HepG2 (cell line): ENCODE results near the gene SRBD1. TPM values are rescaled to one million over a fixed set of nuclear protein-coding genes. Genes with fewer than 3 reads are reported as not detected.

Experiments used
- ARNT ChIP-seq: fragments of 450-650 bp; IDR thresholded peaks from 2 replicates; pipeline ENCODE4 v1.6.1; 2017
- HIC2 ChIP-seq: sonication (generic); formaldehyde crosslinking; IDR thresholded peaks from 2 replicates; pipeline ENCODE4 v1.9.0; 2022; ENCODE audit warnings: low read depth, missing genetic modification reagents
- NFE2 ChIP-seq: sonication (generic); formaldehyde crosslinking; IDR thresholded peaks from 2 replicates; pipeline ENCODE4 v1.4.0; 2020; ENCODE audit warnings: missing genetic modification reagents
- RFX1 ChIP-seq: fragments of 450-650 bp; IDR thresholded peaks from 2 replicates; pipeline ENCODE4 v1.6.1; 2017
- SOX13 ChIP-seq, 3 experiments: fragments of 450-650 bp in 1 of 3; sonication (generic) in 1 of 3; formaldehyde crosslinking in 1 of 3; IDR thresholded peaks in 2 of 3; conservative IDR thresholded peaks in 1 of 3; 2 replicates each; pipeline versions ENCODE4 v1.5.0 to v1.6.1; 2016 to 2020; ENCODE audit warnings: antibody characterized with exemption in 1 of 3, mild to moderate bottlenecking in 1 of 3, missing compliant biosample characterization in 1 of 3, missing genetic modification reagents in 1 of 3, moderate library complexity in 1 of 3
- ZHX2 ChIP-seq, 2 experiments: sonication (generic) in 1 of 2; formaldehyde crosslinking in 1 of 2; IDR thresholded peaks; 2 replicates each; pipeline versions ENCODE4 v1.6.1 to v1.9.0; 2014 to 2022; ENCODE audit warnings: antibody characterized with exemption in 1 of 2, borderline replicate concordance in 1 of 2, inconsistent platforms in 1 of 2, low read depth in 1 of 2, missing genetic modification reagents in 1 of 2
- ZNF20 ChIP-seq: sonication (generic); formaldehyde crosslinking; IDR thresholded peaks from 2 replicates; pipeline ENCODE4 v1.4.0; 2020; ENCODE audit warnings: mild to moderate bottlenecking, moderate library complexity, missing genetic modification reagents
- polyA plus RNA-seq, 8 experiments: library from polyadenylated mRNA; depleted of rRNA in 3 of 8; stranded (reverse) in 7 of 8; unstranded in 1 of 8; fragments of >200 nt; fragmentation: Illumina TruSeq in 4 of 8; extraction: Trizol in 4 of 8; gene quantifications; 2 replicates each; pipeline versions ENCODE4 v1.2.1 to v1.2.3, GENCODE V29; 2011 to 2016; ENCODE audit warnings: low read depth in 4 of 8, missing spikeins in 1 of 8, mixed read lengths in 1 of 8; ENCODE audit not compliant: insufficient read depth in 1 of 8
- total RNA-seq, 5 experiments: library from RNA; depleted of rRNA; stranded (reverse); fragments of >200 nt; fragmentation: Illumina TruSeq; extraction: Trizol; gene quantifications; 2 replicates each; pipeline ENCODE4 v1.2.3, GENCODE V29; 2016; ENCODE audit warnings: low read depth in 1 of 5
- TF ChIP-seq, protein P1 (sequence below): sonication (generic); formaldehyde crosslinking; IDR thresholded peaks from 2 replicates; pipeline ENCODE4 v1.9.0; 2021; ENCODE audit warnings: missing genetic modification reagents, borderline replicate concordance
- TF ChIP-seq, protein P2 (sequence below): sonication (generic); formaldehyde crosslinking; IDR thresholded peaks from 2 replicates; pipeline ENCODE4 v1.5.0; 2020; ENCODE audit warnings: missing genetic modification reagents, mild to moderate bottlenecking, borderline replicate concordance
- TF ChIP-seq, protein P3 (sequence below): sonication (generic); formaldehyde crosslinking; IDR thresholded peaks from 2 replicates; pipeline ENCODE4 v1.4.0; 2020; ENCODE audit warnings: missing genetic modification reagents

Gene SRBD1
- total and polyA plus RNA-seq, 2 of the 13 experiments (the other 11 are each of a cell fraction or from before 2014, with no cell fraction given): 3.2 to 23.9 TPM

DNA sequence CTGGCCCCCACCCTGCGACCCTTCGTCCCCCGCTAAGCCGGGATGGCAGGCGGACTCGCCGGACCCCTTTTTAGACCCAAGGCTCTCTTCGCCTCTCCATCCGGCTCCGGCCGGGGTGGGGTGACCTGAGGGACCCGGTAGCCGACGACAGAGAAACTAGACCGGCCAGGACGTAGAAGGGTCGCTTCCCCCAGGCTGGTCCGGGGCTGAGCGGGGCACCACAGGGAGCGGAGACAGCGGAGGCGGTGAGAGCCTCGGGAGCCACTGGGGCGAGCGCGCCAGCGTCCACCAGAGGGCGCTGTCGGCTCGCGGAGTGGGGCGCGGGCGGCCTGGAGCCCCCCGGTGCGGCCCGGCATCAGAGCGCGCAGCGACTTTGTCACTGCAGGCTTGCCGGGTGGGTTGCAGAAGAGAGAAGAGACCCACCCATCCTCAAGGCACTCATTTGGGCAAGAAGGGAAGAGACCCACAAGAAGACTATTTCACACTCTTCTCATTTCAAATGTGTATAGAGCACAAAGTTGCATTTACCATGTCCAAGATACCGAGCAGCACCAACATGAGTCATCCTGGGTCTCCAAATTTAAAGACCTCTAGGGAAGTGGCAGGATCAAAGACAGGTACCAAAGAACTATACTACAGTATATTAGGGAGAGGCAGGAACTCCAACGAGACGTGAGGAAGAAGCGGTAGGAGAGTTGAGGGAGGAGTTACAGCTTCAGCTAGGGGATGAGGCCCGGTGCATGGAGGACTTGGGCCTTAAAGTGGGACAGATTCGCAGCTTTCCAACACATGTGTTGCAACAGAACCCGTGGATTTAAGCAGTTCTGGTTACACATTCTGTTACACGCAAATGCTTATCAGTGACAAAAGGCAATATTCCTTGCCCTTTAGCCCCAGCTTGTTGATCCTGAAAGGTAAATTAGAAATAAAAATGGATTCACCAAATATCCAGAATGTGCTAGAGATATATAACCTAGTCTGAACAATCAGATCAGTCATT is 32.8 kb upstream of the SRBD1 start (continued):
- TF ChIP-seq NFE2 (CRISPR knock-in tag): no peak
- TF ChIP-seq, protein P1, sequence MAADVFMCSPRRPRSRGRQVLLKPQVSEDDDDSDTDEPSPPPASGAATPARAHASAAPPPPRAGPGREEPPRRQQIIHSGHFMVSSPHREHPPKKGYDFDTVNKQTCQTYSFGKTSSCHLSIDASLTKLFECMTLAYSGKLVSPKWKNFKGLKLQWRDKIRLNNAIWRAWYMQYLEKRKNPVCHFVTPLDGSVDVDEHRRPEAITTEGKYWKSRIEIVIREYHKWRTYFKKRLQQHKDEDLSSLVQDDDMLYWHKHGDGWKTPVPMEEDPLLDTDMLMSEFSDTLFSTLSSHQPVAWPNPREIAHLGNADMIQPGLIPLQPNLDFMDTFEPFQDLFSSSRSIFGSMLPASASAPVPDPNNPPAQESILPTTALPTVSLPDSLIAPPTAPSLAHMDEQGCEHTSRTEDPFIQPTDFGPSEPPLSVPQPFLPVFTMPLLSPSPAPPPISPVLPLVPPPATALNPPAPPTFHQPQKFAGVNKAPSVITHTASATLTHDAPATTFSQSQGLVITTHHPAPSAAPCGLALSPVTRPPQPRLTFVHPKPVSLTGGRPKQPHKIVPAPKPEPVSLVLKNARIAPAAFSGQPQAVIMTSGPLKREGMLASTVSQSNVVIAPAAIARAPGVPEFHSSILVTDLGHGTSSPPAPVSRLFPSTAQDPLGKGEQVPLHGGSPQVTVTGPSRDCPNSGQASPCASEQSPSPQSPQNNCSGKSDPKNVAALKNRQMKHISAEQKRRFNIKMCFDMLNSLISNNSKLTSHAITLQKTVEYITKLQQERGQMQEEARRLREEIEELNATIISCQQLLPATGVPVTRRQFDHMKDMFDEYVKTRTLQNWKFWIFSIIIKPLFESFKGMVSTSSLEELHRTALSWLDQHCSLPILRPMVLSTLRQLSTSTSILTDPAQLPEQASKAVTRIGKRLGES (CRISPR knock-in tag): no peak
- no peak for TF ChIP-seq ARNT
- TF ChIP-seq RFX1: no peak
- TF ChIP-seq ZNF20: no peak
- TF ChIP-seq, protein P2, sequence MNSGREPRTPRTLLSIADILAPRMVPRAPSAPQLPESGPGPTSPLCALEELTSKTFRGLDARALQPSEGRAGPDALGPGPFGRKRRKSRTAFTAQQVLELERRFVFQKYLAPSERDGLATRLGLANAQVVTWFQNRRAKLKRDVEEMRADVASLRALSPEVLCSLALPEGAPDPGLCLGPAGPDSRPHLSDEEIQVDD (CRISPR knock-in tag): 0 out of 2 replicates have a peak, but pooled peaks have one; percentile 42
- TF ChIP-seq HIC2 (CRISPR knock-in tag): 0 out of 2 replicates have a peak, but pooled peaks have one; percentile 36
- TF ChIP-seq, protein P3, sequence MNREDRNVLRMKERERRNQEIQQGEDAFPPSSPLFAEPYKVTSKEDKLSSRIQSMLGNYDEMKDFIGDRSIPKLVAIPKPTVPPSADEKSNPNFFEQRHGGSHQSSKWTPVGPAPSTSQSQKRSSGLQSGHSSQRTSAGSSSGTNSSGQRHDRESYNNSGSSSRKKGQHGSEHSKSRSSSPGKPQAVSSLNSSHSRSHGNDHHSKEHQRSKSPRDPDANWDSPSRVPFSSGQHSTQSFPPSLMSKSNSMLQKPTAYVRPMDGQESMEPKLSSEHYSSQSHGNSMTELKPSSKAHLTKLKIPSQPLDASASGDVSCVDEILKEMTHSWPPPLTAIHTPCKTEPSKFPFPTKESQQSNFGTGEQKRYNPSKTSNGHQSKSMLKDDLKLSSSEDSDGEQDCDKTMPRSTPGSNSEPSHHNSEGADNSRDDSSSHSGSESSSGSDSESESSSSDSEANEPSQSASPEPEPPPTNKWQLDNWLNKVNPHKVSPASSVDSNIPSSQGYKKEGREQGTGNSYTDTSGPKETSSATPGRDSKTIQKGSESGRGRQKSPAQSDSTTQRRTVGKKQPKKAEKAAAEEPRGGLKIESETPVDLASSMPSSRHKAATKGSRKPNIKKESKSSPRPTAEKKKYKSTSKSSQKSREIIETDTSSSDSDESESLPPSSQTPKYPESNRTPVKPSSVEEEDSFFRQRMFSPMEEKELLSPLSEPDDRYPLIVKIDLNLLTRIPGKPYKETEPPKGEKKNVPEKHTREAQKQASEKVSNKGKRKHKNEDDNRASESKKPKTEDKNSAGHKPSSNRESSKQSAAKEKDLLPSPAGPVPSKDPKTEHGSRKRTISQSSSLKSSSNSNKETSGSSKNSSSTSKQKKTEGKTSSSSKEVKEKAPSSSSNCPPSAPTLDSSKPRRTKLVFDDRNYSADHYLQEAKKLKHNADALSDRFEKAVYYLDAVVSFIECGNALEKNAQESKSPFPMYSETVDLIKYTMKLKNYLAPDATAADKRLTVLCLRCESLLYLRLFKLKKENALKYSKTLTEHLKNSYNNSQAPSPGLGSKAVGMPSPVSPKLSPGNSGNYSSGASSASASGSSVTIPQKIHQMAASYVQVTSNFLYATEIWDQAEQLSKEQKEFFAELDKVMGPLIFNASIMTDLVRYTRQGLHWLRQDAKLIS (CRISPR knock-in tag): no peak
- no peak for TF ChIP-seq ZHX2 (IDR thresholded peaks at IDR 0.05; ENCODE audit: low read depth)
- TF ChIP-seq ZHX2 (CRISPR knock-in tag; IDR thresholded peaks at IDR 0.05; ENCODE audit: borderline replicate concordance): no peak
- TF ChIP-seq SOX13 (IDR thresholded peaks at IDR 0.05): no peak
- TF ChIP-seq SOX13 (CRISPR knock-in tag; conservative IDR thresholded peaks at IDR 0.05 in 1 of 2, IDR thresholded peaks at IDR 0.05 in 1 of 2): no peak; a peak in 1 of 4 replicates
